22Rv1 (cell line): Measurements from ENCODE around the gene MAPRE3.

Source experiments
- H3K27ac ChIP-seq: fragments of 450-650 bp; 2 replicates; pipeline ENCODE4 v1.5.1; 2017
- ZFX ChIP-seq: fragments of 450-650 bp; IDR thresholded peaks from 2 replicates; pipeline ENCODE4 v1.6.1; 2017; ENCODE audit warnings: antibody characterized with exemption, borderline replicate concordance
- TF ChIP-seq, protein P1 (sequence below): fragments of 450-650 bp; IDR thresholded peaks from 2 replicates; pipeline ENCODE4 v1.5.1; 2017; ENCODE audit warnings: mild to moderate bottlenecking

Gene MAPRE3

DNA sequence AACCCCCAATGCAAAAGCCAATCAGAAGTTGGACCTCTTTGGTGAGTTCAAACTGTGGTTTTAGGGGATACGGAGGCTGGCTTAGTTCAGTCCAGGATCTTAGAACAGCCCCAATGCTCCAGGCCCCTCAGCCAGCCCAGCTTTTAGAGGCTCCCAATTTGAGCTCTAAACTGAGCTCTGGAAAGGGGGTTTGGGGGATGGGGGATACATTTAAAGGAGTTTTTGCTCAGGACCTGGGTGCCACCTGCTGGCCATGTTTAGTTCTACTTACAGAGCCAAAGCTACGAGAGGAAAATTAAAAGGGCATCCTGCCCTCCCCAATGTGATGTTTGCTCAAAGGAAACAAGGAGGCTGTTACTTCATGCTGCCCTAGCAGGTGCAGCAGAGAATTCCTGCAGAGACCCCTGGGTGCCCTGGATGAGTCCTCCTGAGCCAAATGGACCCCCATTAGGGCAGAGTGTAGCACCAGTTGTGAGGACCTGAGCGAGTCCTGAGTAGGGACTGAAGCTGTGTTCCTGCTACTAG, 46.4 kb downstream of the MAPRE3 start:
- H3K27ac ChIP-seq: no peak overlapping the region
- no peak for TF ChIP-seq ZFX
- TF ChIP-seq, protein P1, sequence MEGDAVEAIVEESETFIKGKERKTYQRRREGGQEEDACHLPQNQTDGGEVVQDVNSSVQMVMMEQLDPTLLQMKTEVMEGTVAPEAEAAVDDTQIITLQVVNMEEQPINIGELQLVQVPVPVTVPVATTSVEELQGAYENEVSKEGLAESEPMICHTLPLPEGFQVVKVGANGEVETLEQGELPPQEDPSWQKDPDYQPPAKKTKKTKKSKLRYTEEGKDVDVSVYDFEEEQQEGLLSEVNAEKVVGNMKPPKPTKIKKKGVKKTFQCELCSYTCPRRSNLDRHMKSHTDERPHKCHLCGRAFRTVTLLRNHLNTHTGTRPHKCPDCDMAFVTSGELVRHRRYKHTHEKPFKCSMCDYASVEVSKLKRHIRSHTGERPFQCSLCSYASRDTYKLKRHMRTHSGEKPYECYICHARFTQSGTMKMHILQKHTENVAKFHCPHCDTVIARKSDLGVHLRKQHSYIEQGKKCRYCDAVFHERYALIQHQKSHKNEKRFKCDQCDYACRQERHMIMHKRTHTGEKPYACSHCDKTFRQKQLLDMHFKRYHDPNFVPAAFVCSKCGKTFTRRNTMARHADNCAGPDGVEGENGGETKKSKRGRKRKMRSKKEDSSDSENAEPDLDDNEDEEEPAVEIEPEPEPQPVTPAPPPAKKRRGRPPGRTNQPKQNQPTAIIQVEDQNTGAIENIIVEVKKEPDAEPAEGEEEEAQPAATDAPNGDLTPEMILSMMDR: peak; percentile 79

DNA sequence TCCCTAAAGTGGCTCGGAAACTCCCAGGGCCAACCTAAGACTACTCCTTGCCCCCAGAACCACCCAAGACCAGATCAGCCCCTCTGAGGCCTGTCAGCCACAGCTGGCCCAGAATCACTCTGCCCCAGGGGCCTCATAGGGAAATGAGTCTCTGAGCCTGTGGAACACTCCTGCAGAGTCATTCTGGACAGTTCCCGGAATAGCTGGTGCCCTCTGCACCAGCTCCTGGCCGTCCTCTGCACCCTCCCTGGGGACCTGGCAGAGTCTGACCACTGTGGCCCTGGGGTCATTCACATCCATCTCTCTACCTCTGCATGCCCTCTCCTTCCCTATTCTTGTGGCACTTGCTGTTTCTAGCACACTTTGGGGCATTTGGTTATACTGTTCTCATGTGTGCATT, 47.7 kb downstream of the MAPRE3 start:
- H3K27ac ChIP-seq: no peak overlapping the region
- TF ChIP-seq ZFX: no peak
- TF ChIP-seq, protein P1: no peak

DNA sequence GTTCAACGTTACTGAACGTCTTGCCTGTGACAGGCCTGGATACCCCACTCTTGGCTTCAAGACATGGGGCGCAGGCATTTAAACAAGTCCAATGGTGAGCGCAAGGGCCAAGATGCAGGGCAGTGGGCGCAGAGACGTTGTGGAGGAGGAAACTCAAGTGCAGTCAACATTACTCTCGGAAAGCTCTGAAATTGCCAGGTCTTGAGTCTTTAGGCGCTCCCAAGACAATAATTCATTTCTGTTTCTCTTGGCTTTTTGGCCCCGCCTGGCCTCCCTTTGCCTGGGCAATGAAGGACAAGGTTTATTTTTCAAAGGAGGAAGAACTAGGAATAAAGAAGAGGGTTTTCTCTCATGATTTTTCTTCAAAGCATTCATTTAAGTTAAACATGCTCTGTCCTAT, 49.0 kb downstream of the MAPRE3 start:
- H3K27ac ChIP-seq: no peak overlapping the region
- TF ChIP-seq, protein P1: no peak
- TF ChIP-seq ZFX: no peak

DNA sequence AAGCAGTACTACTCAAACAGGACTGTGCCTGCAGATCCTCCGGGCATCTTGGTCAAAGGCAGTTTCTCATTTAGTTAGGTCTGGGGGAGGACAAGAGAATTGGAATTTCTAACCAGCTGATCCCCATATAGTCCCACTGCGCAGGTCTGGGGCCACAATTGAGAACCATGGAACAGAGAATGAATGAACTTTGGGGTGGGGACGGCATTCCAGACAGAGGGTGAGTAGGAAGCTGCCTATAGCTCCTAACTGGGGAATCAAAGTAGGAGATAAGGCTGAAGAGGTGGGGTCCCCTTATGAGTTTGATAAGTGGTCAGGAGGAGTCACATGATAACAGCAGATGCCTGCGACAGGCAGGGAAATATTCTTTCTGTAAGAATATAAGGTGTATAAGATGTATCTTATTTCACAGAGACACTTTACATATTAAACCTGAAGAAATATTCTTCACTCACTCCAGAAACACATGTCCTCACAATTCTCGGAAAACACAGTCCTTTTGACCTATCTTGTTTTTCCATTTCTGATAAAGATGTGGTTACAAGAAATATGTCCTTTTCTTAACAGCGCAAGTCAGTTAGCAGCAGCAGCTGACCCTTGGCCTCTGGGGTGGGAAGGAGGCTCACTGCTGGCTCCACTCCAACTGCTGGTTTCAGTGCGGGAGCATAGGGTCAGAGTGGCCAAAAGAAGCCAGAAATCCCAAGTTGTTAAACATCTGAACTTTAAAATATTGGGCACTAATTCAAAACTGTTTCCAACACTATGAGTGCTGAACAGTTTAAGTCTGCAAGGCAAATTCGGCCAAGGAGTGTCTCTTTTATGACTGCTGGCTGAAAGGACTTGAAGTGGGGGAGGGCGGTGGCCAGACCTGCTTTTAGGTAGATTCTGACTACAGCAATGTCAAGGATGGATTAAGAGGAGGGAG, 49.8 kb downstream of the MAPRE3 start:
- TF ChIP-seq ZFX: no peak
- TF ChIP-seq, protein P1: no peak
- H3K27ac ChIP-seq: no peak overlapping the region

GRCh38 chr2:27021253-27022049, 51.0 kb downstream of the MAPRE3 start:
- no peak overlapping the region for H3K27ac ChIP-seq
- TF ChIP-seq, protein P1: no peak
- TF ChIP-seq ZFX: no peak

GRCh38 chr2:27023740-27024139, 53.3 kb downstream of the MAPRE3 start:
- TF ChIP-seq, protein P1: no peak
- no peak for TF ChIP-seq ZFX
- H3K27ac ChIP-seq: no peak overlapping the region

DNA sequence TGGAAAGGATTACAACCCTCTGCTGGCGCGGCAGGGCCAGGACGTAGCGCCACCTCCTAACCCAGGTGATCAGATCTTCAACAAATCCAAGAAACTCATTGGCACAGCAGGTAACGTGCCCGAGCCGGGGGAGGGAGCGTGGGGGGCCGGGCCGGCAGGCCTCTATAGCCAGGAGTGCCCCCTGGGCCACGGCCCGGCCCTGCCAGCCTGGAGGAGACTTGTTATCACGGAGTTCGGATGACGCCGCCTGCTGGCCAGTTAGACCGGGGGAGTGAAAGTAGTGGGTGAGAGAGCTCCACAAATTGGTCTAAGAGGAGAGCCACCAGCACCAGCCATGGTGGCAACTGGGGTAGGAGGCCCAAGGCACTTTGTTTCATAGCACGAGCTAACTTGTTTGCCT, 53.8 kb downstream of the MAPRE3 start:
- no peak for TF ChIP-seq ZFX
- TF ChIP-seq, protein P1: no peak
- no peak overlapping the region for H3K27ac ChIP-seq
